ENCODE data around the gene LPAR2. TPM values are rescaled to one million over a fixed set of nuclear protein-coding genes. Genes with fewer than 3 reads are reported as not detected.
"Not testable (repeated sequence)": the region's sequence is repeated elsewhere in the genome, so short reads cannot be mapped to it uniquely, and the experiment has no call there.

Gene LPAR2
- total RNA-seq, 1 experiment from 2014 or later = 22.0 TPM

DNA sequence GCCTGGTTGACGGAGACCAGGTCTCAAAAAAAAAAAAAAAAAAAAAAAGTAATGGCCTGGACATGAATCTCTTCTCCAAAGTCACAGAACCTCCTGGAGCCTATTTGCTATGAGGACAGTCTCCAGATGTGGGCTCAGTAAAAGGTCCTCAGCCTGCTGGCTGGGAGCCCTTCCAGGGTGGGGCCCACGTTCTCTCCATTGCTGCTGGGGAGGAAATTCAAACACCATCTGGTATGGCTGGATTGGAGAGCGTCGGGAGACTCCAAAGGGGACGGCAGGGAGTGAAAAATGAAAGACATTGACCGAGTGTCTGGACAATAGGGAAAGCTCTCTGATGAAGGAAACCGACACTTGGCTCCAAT, 8.2 kb downstream of the LPAR2 start:
- no peaks in the 10 kb centered on the region for H3K9me3 ChIP-seq (ENCODE audit: low read length)
- DNase-seq = no peak
- H3K9me2 ChIP-seq (replicated peaks; ENCODE audit: insufficient read depth, low read length) = no peaks in the 10 kb centered on the region
- no peak overlapping the region for H3K9ac ChIP-seq (ENCODE audit: low read length)
- H3K4me2 ChIP-seq (ENCODE audit: low read depth, low read length, poor library complexity, severe bottlenecking) = no peak overlapping the region
- no peaks in the 10 kb centered on the region for H3K36me3 ChIP-seq (ENCODE audit: insufficient read depth, low read length)
- H3K27me3 ChIP-seq (ENCODE audit: low read length) = no peaks in the 10 kb centered on the region
- H3K4me1 ChIP-seq (ENCODE audit: low read length) = peaks cover 8% of the 10 kb centered on the region; the same call in 1 of the 2 replicates
- no peak overlapping the region for H3K4me3 ChIP-seq (ENCODE audit: low read length)
- H4K20me1 ChIP-seq (ENCODE audit: insufficient read depth, low read depth, low read length) = no peaks in the 10 kb centered on the region
- H3K27ac ChIP-seq (ENCODE audit: low read length) = no peak overlapping the region
- H2AFZ ChIP-seq (ENCODE audit: low read length) = no peak overlapping the region
- no peaks in the 10 kb centered on the region for H3K79me2 ChIP-seq (ENCODE audit: low read length)

DNA sequence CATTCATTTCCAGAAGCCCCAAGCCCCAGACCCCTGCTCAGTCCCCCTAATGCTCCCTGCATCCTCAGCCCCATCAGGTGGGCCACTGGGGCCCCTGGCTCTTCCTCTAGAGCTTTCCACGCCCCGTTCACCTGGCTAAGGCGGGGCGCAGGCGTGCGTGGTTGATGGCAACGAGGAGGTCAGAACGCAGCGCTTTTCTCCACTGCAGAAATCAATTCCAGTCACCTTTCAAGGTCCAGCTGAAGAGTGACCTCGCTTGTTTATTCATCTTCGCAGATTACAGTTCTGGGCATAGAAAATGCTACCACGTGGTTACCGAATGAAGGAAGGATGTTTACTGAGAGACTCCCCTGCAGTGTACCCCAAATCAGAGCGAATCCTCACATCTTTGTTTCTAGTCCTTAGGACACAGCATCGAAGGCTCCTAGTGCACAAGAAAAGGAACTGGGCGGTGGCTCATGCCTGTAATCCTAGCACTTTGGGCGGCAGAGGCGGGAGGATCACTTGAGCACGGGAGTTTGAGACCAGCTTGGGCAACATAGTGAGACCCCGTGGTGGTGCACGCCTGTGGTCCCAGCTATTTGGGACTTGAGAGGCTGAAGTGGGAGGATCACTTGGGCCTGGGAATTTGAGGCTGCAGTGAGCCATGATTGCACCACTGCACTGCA, 8.7 kb downstream of the LPAR2 start:
- Histone ChIP-seq H3K79me2 (ENCODE audit: low read length) (no peaks in the 10 kb centered on the region), H2AFZ (ENCODE audit: low read length) (no peak overlapping the region), H3K27ac (ENCODE audit: low read length) (no peak overlapping the region), H3K36me3 (ENCODE audit: insufficient read depth, low read length) (no peaks in the 10 kb centered on the region), H3K4me1 (ENCODE audit: low read length) (peaks cover 8% of the 10 kb centered on the region; the same call in 1 of the 2 replicates), H4K20me1 (ENCODE audit: insufficient read depth, low read depth, low read length) (no peaks in the 10 kb centered on the region), H3K4me3 (ENCODE audit: low read length) (peak overlapping the region; percentile 47; the same call in 1 of the 2 replicates), H3K9me2 (replicated peaks; ENCODE audit: insufficient read depth, low read length) (no peaks in the 10 kb centered on the region), H3K27me3 (ENCODE audit: low read length) (no peaks in the 10 kb centered on the region), H3K9me3 (ENCODE audit: low read length) (no peaks in the 10 kb centered on the region), H3K9ac (ENCODE audit: low read length) (no peak overlapping the region), H3K4me2 (ENCODE audit: low read depth, low read length, poor library complexity, severe bottlenecking) (peak overlapping the region; percentile 50)
- no peak for DNase-seq

DNA sequence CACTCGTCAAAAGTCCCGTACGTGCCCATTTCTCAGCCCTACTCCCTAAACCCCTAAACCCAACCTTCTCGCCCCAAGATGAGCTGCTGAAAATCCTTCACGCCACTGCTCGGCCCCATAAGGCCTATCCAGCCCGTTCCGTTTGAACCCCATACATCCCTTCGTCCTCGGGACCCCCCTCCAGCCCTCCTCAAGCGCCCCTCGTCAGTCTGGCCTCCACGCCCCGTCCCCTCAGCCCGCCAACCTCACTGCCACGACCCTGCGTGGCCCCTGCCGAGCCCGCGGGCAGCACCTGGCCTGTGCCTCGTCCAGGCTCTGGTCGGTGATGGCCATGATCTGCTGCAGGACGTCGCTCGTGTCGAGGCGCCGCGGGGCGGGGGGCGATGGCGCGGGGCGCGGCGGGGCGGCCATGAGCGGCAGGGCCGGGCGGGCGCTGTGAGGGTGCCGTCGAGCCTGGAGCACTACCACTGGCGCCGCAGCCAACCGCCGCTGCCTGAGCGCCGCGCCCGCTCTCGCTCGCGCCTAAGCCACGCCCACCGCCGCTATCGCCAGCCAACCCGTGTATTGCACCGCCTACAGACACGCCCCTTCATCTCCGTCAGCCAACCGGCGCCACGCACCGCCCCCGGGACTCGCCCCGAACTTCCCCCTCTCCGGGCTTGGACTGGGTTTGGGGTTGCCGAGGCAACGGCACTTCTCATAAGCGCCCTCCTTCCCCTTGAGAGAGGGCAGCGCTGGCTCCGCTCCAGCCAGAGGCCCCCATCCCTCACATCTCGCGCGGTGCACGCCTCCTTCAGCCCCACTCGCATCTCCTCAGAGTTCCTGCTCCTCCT, 9.6 kb downstream of the LPAR2 start, which contains the start of gene PBX4:
Gene PBX4, minus strand, starts transcription at position 469 of the 833 bp plus-strand sequence. Its CDS starts 58 bp downstream, at position 411.
- Histone ChIP-seq H3K27ac (ENCODE audit: low read length) (no peak within 1 kb of the TSS), H3K4me2 (ENCODE audit: low read depth, low read length, poor library complexity, severe bottlenecking) (peak within 1 kb of the TSS; percentile 50), H3K9ac (ENCODE audit: low read length) (0 out of 2 replicates have a peak within 1 kb of the TSS, but pooled peaks have one; percentile 20), H3K79me2 (ENCODE audit: low read length) (no peaks in the 10 kb centered on the region), H3K4me1 (ENCODE audit: low read length) (peaks cover 8% of the 10 kb centered on the region; the same call in 1 of the 2 replicates), H3K9me3 (ENCODE audit: low read length) (no peaks in the 10 kb centered on the region), H4K20me1 (ENCODE audit: insufficient read depth, low read depth, low read length) (no peaks in the 10 kb centered on the region), H3K27me3 (ENCODE audit: low read length) (no peaks in the 10 kb centered on the region), H3K36me3 (ENCODE audit: insufficient read depth, low read length) (no peaks in the 10 kb centered on the region), H3K4me3 (ENCODE audit: low read length) (peak within 1 kb of the TSS; percentile 47; the same call in 1 of the 2 replicates), H2AFZ (ENCODE audit: low read length) (no peak within 1 kb of the TSS), H3K9me2 (replicated peaks; ENCODE audit: insufficient read depth, low read length) (no peaks in the 10 kb centered on the region)
- peak; percentile 96 for DNase-seq

DNA sequence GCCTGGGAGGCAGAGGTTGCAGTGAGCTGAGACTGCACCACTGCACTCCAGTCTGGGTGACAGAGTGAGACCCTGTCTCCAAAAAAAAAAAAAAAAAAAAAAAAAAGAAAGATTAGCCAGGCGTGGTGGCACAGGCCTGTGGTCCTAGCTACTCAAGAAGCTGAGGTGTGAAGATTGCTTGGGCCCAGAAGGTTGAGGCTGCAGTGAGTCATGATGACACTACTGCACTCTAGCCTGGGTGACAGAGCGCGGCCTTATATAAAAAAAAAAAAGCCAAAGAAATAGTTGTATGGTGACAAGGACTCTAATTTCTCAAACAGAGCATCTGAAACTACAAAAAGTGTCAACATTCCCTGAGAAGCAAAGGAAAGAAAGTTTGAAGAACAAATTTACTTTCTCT, 12.9 kb downstream of the LPAR2 start:
- H3K4me1 ChIP-seq (ENCODE audit: low read length) = peaks cover 8% of the 10 kb centered on the region; the same call in 1 of the 2 replicates
- no peak overlapping the region for H2AFZ ChIP-seq (ENCODE audit: low read length)
- no peak for DNase-seq
- H3K4me2 ChIP-seq (ENCODE audit: low read depth, low read length, poor library complexity, severe bottlenecking) = no peak overlapping the region
- no peaks in the 10 kb centered on the region for H3K9me2 ChIP-seq (replicated peaks; ENCODE audit: insufficient read depth, low read length)
- no peaks in the 10 kb centered on the region for H3K36me3 ChIP-seq (ENCODE audit: insufficient read depth, low read length)
- H3K27ac ChIP-seq (ENCODE audit: low read length) = no peak overlapping the region
- no peaks in the 10 kb centered on the region for H3K27me3 ChIP-seq (ENCODE audit: low read length)
- H3K79me2 ChIP-seq (ENCODE audit: low read length) = no peaks in the 10 kb centered on the region
- H3K4me3 ChIP-seq (ENCODE audit: low read length) = no peak overlapping the region
- H4K20me1 ChIP-seq (ENCODE audit: insufficient read depth, low read depth, low read length) = no peaks in the 10 kb centered on the region
- H3K9ac ChIP-seq (ENCODE audit: low read length) = no peak overlapping the region
- H3K9me3 ChIP-seq (ENCODE audit: low read length) = no peaks in the 10 kb centered on the region

DNA sequence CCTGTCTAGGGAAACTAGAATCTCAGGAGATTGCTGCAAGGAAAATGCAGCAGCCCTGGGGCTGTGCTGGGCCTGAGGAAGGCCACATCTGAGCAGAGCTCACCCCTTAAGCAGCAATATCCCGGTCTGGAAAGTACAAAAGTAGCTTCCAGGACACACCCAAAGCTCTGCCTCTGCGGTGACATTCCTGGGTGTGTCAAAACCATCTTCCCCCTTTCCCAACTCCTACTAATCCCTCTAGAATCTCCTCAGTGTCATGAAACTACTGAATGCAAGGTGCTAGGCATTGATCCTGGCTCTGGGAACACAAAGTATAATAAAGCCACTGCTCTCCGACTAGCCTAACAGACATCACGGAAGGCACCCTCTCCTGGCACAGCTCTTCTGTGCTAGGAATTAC, 14.5 kb downstream of the LPAR2 start:
- H3K4me1 ChIP-seq (ENCODE audit: low read length) = 0 out of 2 replicates have a peak, but pooled peaks cover 3% of the 10 kb centered on the region
- no peak overlapping the region for H3K27ac ChIP-seq (ENCODE audit: low read length)
- H3K9ac ChIP-seq (ENCODE audit: low read length) = no peak overlapping the region
- H3K4me3 ChIP-seq (ENCODE audit: low read length) = no peak overlapping the region
- no peaks in the 10 kb centered on the region for H3K79me2 ChIP-seq (ENCODE audit: low read length)
- H3K36me3 ChIP-seq (ENCODE audit: insufficient read depth, low read length) = no peaks in the 10 kb centered on the region
- no peak overlapping the region for H2AFZ ChIP-seq (ENCODE audit: low read length)
- no peaks in the 10 kb centered on the region for H3K9me2 ChIP-seq (replicated peaks; ENCODE audit: insufficient read depth, low read length)
- H3K9me3 ChIP-seq (ENCODE audit: low read length) = no peaks in the 10 kb centered on the region
- no peak for DNase-seq
- no peaks in the 10 kb centered on the region for H4K20me1 ChIP-seq (ENCODE audit: insufficient read depth, low read depth, low read length)
- H3K4me2 ChIP-seq (ENCODE audit: low read depth, low read length, poor library complexity, severe bottlenecking) = no peak overlapping the region
- H3K27me3 ChIP-seq (ENCODE audit: low read length) = no peaks in the 10 kb centered on the region

DNA sequence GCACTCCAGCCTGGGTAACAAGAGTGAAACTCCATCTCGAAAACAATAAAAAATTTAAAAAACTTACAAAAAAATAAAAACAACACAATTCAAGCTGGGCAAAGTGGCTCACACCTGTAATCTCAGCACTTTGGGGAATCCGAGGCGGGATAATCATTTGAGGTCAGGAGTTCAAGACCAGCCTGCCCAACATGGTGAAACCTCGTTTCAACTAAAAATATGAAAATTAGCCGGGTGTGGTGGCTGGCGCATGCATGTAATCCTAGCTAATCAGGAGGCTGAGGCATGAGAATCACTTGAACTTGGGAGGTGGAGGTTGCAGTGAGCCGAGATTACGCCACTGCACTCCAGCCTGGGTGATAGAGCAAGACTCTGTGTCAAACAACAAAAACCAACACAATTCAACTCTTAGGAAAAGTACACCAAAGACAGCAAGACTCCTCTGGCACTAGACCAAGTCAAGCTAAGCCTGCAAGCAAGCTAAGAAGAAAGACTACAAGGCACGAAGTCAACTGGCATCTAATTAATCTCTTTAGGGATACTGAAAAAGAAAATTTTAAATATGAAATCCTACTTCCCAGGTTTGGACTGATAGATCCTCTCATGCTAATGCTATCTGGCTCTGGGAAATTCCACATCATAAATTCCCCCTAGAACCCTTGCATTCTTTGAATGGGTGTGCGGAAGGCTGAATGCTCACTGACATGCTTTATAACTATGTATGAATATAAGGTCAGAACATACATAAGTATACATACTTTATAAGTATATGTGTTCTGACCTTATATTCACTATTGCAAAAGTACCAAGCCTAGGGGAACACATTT, 17.4 kb downstream of the LPAR2 start:
- no peak overlapping the region for H3K9ac ChIP-seq (ENCODE audit: low read length)
- no peaks in the 10 kb centered on the region for H3K9me3 ChIP-seq (ENCODE audit: low read length)
- H3K4me1 ChIP-seq (ENCODE audit: low read length) = no peaks in the 10 kb centered on the region
- no peaks in the 10 kb centered on the region for H3K79me2 ChIP-seq (ENCODE audit: low read length)
- H2AFZ ChIP-seq (ENCODE audit: low read length) = no peak overlapping the region
- H3K36me3 ChIP-seq (ENCODE audit: insufficient read depth, low read length) = no peaks in the 10 kb centered on the region
- no peak overlapping the region for H3K4me2 ChIP-seq (ENCODE audit: low read depth, low read length, poor library complexity, severe bottlenecking)
- no peak overlapping the region for H3K27ac ChIP-seq (ENCODE audit: low read length)
- H3K9me2 ChIP-seq (replicated peaks; ENCODE audit: insufficient read depth, low read length) = no peaks in the 10 kb centered on the region
- H3K4me3 ChIP-seq (ENCODE audit: low read length) = no peak overlapping the region
- H4K20me1 ChIP-seq (ENCODE audit: insufficient read depth, low read depth, low read length) = no peaks in the 10 kb centered on the region
- no peak for DNase-seq
- no peaks in the 10 kb centered on the region for H3K27me3 ChIP-seq (ENCODE audit: low read length)

DNA sequence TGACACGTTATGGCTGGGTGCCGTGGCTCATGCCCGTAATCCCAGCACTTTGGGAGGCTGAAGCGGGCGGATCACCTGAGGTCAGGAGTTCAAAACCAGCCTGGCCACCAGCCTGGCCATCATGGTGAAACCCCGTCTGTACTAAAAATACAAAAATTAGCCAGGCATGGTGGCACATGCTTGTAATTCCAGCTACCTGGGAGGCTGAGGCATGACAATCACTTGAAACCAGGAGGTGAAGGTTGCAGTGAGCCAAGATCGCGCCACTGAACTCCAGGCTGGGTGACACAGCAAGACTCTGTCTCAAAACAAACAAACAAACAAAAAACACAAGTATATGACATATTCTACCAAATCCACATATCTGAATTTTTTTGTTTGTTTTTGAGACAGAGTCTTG, 21.3 kb downstream of the LPAR2 start:
- not testable (repeated sequence) for H3K9ac ChIP-seq (ENCODE audit: low read length); H4K20me1 ChIP-seq (ENCODE audit: insufficient read depth, low read depth, low read length); DNase-seq; H3K36me3 ChIP-seq (ENCODE audit: insufficient read depth, low read length); H2AFZ ChIP-seq (ENCODE audit: low read length); H3K27me3 ChIP-seq (ENCODE audit: low read length); H3K9me3 ChIP-seq (ENCODE audit: low read length); H3K4me3 ChIP-seq (ENCODE audit: low read length); H3K79me2 ChIP-seq (ENCODE audit: low read length); H3K4me1 ChIP-seq (ENCODE audit: low read length); H3K27ac ChIP-seq (ENCODE audit: low read length); H3K9me2 ChIP-seq (replicated peaks; ENCODE audit: insufficient read depth, low read length); H3K4me2 ChIP-seq (ENCODE audit: low read depth, low read length, poor library complexity, severe bottlenecking)

DNA sequence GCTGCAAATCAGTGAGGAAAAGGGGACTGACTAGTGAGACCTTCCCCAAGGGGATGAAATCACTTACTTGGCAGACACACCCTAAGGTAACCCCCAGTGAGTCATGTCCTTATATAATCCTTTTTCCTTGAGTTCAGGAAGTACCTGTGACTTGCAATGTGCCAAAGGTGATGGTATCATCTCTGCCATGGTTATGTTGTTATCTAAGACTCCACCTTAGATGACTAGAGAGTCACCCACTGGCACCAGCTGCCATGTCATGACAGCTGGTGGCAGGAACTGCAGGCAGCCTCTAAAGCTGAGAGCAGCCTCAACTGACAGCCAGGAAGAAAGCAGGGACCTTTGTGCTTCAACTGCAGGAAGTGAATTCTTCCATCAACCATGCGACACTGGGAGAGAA, 22.0 kb downstream of the LPAR2 start:
- no peaks in the 10 kb centered on the region for H3K36me3 ChIP-seq (ENCODE audit: insufficient read depth, low read length)
- no peaks in the 10 kb centered on the region for H3K27me3 ChIP-seq (ENCODE audit: low read length)
- no peak for DNase-seq
- no peaks in the 10 kb centered on the region for H3K79me2 ChIP-seq (ENCODE audit: low read length)
- no peak overlapping the region for H3K27ac ChIP-seq (ENCODE audit: low read length)
- H3K4me2 ChIP-seq (ENCODE audit: low read depth, low read length, poor library complexity, severe bottlenecking) = no peak overlapping the region
- H3K9me3 ChIP-seq (ENCODE audit: low read length) = no peaks in the 10 kb centered on the region
- no peaks in the 10 kb centered on the region for H4K20me1 ChIP-seq (ENCODE audit: insufficient read depth, low read depth, low read length)
- H3K4me1 ChIP-seq (ENCODE audit: low read length) = no peaks in the 10 kb centered on the region
- H3K9me2 ChIP-seq (replicated peaks; ENCODE audit: insufficient read depth, low read length) = no peaks in the 10 kb centered on the region
- no peak overlapping the region for H3K4me3 ChIP-seq (ENCODE audit: low read length)
- no peak overlapping the region for H2AFZ ChIP-seq (ENCODE audit: low read length)
- no peak overlapping the region for H3K9ac ChIP-seq (ENCODE audit: low read length)
